NCI-H774 (cell line): ENCODE data around the gene SLC29A1.
"Not testable (repeated sequence)": the region's sequence is repeated elsewhere in the genome, so short reads cannot be mapped to it uniquely, and the experiment has no call there.

Experiments
- DNase-seq: peaks from one replicate; lab custom pipeline; 2025; lab: John Stamatoyannopoulos, UW

The SLC29A1 gene

DNA sequence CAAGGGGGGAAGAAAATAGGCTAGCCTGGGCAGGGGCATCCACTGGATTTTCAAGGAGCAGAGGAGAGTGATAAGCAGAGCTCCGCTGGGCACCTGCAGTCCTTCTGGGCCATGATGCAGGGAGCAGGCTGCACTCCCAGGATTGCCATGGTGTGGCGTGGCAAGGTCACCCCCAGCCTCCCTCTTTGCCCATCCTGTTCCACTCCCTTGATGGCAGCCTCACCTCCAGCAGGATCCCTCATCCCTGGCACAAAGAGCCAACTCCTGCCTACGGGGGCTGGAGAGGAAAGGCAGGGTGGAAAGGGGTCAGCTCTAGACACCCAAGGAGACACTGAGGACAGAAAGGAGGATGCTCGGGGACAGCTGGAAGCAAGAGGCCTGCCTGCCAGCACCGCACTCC, 29.1 kb upstream of the SLC29A1 start:
- DNase-seq, result no peak

GRCh38 chr6:44196351-44196750, 27.0 kb upstream of the SLC29A1 start:
- not testable (repeated sequence) for DNase-seq

DNA sequence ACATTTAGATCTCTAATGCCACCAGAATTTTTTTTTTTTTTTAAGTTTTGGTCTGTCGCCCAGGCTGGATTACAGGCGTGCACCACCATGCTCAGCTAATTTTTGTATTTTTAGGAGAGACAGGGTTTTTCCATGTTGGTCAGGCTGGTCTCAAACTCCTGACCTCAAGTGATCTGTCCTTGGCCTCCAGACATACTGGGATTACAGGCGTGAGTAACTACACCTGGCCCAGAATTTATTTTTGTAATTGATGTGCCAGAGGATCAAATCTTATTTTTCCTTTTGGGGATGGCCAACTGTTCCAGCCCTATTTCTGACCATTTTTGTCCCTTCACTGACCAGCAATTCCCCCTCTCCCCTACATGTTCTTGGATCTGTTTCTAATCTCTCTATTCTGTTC, 24.7 kb upstream of the SLC29A1 start:
- DNase-seq, result no peak

- no peak for DNase-seq
Observed at GRCh38 chr6:44199883-44200282, 23.5 kb upstream of the SLC29A1 start.

- no peak for DNase-seq
Observed at GRCh38 chr6:44201200-44201599, 22.2 kb upstream of the SLC29A1 start.

- DNase-seq, result no peak
Observed at GRCh38 chr6:44201638-44202303, 21.6 kb upstream of the SLC29A1 start.

DNA sequence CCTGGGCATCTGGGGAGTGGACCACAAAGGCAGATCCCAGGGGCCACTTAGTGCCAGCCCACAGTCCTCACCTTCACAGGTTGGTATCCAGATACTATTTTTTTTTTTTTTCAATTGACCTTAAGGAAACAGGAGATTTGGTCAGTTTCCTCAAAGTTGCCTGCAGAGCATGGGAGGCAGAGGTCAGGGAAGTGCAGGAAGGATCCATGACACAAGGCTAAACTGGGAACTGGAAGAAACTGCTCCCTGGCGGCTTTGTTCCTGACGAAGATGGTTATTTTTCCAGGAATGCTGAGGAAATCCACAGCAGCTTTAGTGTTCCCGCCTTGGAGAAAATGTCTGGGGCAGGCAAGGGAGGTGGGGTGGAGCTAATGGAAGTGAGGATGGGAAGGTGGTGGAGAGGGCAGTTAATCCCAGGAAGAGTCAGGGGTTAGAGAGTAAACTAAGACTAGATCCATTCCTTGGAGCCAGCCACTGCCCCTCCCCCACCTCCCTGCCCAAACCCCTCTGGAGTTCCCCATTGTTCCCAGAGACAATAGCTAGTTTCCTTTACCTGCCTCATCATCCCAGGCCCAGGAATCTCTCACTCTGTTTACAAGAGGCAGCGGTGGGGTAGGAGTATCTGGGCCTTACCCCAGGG, 20.9 kb upstream of the SLC29A1 start:
- no peak for DNase-seq

DNA sequence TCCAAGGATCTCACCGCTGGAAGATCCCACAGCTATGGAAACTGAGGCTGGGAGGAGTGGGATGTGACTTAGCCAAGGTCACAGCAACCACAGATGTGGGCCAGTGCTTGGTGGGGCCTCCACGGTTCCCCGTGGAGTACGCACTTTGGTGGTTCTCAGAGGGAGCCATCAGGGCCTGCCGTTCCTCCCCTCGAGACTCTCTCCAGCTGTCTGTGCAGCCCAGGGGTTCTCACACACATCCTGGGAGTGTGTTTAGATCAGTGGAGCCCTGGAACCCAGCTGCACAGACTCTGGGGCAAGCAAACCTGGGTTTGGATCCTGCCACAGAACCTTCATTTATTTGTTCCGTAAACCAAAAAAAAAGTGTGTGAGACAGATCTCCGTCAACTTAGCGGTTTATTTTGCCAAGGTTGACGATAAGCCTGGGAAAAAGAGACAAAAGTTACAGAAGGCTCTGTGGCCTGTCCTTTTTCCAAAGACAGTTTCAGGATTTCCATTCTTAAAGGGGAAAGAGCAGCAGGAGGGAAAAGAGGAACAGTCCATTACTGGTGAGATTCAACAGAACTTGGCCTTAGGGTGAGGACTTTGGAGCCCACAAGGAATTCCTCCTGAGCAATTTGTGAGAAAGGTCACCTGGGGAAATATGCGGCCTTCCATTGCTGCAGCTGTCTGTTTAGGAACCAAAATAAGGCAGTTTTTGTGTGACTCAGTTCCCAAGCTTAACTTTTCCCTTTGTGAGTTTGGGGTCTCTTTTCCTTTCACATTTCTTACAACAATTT, 20.2 kb upstream of the SLC29A1 start:
- DNase-seq, result no peak

DNA sequence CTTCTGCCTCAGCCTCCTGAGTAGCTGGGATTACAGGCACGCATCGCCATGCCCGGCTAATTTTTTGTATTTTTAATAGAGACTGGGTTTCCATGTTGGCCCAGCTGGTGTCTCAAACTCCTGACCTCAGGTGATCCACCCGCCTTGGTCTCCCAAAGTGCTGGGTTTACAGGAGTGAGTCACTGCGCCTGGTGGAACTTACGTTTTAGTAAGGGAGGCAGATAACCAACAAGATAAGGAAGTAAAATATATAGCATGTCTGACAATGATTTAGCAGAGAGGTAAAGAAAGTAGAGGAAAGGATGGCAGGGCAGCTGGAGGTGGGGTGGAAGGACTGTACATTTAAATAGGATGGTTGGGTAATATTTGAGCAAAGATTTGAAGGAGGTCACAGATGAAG, 19.4 kb upstream of the SLC29A1 start:
- no peak for DNase-seq

DNA sequence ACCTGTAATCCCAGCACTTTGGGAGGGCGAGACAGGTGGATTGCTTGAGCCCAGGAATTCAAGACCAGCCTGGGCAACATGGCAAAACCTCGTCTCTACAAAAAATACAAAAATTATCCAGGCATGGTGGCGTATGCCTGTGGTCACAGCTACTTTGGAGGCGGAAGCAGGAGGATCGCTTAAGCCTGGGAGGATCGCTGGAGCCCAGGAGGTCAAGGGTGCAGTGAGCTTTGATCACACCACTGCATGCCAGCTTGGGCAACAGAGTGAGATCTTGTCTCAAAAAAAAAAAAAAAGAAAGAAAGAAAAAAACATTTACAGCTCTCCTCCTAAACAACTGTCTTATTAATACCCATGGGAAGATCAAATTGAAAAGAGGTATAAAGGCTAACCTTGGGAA, 15.4 kb upstream of the SLC29A1 start:
- no peak for DNase-seq

DNA sequence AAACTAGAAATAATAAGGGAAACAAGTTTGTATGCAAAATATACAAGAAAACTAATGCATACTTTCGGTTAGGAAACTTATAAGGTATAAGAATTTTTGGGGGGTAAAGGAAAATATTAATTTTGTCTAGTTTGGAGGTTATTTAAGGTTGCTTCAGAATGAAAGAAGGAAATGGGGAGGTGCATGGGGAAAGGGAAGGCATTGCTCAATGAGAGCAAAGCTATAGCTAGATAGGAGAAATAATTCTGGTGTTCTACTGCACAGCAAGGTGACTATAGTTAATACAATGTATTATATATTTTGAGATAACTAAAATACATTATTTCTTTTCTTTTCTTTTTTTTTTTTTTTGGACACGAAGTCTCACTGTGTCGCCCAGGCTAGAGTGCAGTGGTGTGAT, 12.1 kb upstream of the SLC29A1 start:
- DNase-seq, result no peak

- no peak for DNase-seq
Observed at GRCh38 chr6:44214307-44214706, 9.1 kb upstream of the SLC29A1 start.

DNA sequence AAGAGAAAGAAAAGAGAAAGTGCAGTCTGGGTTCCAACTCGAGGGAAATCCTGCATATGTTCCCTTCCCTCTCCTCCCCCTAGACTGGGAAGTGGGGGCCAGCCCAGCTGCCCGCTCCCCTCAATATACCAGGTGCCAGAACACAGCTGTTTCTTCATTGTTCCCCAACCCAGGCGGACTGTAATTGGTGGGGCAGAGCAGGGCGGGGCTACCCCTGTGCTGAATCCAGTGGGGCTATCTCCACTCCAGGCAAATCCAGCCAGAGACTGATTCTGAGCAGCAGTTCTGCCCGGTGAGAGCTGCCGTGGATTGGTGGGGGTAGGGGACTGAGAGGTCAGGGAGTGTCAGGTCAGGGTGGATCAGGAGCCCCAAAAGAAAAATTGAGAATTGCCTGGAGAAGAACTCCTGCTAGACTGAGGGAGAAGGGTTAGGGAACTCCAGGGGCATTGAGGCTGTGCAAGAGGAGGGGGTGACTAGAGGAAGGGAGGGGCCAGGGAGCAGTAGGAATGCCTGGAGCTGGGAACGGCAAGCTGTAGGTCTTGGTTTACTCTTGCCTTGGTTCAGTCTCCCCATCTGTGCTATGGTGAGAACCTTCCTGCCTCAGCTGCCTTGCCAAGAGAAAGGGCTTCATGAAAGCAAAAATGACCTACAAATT, 6.6 kb upstream of the SLC29A1 start, which contains the start of gene MYMX:
MYMX (plus strand) TSS at position 250 of the 655 bp plus-strand sequence. CDS start 546 bp downstream, outside the sequence.
- peak; percentile 38 for DNase-seq

DNA sequence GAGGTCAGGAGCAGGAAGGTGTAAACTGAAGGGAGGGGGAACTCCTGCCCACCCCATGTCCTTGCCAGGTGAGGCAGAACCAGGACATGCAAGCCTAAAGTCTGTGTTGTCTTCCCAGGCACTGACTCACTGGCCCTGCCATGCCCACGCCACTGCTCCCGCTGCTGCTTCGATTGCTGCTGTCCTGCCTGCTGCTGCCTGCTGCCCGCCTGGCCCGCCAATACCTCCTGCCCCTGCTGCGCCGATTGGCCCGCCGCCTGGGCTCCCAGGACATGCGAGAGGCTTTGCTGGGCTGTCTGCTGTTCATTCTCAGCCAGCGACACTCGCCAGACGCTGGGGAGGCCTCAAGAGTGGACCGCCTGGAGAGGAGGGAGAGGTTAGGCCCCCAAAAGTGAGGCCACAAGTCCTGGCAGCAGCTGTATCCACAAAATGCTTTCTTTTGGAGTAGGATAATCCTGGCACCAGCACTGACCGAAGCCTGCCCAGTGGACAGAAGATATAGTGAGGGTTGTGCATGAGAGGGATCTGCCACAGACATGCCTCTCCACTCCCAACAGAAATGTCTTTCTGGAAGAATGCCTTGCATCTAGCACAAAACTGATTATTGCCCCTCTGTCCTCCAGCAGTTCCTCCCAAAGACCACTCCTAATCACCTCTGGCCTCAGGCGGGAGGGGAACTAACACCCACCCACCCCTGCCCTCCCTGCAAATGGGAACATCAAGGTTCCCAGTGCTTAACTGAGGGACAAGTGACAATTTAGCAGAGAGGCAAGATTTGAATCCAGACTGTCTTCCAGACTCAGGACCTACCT, 5.9 kb upstream of the SLC29A1 start:
- no peak for DNase-seq

- DNase-seq, result peak; percentile 82
Observed at GRCh38 chr6:44219053-44219814, 4.2 kb upstream of the SLC29A1 start.

DNA sequence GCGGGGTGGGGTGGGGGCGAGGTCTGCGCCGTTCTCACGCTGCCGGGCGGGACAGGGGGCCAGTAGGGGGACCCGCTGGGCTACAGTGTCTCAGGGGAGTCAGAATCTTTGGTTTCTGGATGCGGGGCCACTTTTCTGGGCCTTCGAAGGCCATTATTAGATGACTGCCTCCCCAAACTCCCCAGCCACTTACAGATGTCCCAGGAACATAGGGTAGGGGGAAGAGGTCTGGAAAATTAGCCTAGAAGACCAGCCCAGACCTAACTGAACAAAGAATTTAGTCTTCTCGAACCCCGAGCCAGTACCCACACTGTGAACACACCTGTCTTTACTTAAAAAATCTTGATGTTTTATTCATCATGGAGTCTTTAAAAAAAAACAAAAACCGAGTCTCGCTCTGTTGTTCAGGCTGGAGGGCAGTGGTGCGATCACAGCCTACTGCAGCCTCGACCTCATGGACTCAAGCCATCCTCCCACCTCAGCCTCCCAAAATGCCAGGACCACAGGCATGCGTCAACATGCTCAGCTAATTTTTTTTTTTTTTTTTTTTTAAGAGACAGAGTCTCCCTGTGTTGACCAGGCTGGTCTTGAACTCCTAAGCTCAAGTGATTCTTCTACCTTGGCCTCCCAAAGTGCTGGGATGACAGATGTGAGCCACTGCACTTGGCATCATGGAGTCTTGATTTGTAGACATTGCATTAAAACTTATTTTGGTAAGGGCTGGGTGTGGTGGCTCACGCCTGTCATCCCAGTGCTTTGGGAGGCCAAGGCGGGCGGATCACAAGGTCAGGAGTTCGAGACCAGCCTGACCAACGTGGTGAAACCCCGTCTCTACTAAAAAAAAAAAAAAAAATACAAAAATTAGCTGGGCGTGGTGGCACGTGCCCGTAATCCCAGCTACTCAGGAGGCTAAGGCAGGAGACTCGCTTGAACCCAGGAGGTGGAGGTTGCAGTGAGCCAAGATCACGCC, 3.3 kb upstream of the SLC29A1 start:
- DNase-seq, result no peak

DNA sequence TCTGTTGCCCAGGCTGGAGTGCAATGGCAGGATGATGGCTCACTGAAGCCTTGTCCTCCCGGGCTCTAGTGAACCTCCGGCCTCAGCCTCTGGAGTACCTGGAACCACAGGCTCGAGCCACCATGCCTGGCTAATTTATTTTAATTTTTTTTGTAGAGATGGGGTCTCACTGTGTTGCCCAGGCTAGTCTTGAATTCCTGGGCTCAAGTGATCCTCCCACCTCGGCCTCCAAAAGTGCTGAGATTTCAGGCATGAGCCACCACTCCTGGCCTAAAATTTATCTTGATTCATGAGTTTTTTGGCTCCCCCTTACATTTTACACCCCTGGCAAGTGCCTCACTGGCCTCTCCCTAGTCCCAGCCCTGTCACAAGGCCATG, 2.5 kb upstream of the SLC29A1 start:
- no peak for DNase-seq

GRCh38 chr6:44221291-44221960, 2.0 kb upstream of the SLC29A1 start:
- DNase-seq, result peak; percentile 53

DNA sequence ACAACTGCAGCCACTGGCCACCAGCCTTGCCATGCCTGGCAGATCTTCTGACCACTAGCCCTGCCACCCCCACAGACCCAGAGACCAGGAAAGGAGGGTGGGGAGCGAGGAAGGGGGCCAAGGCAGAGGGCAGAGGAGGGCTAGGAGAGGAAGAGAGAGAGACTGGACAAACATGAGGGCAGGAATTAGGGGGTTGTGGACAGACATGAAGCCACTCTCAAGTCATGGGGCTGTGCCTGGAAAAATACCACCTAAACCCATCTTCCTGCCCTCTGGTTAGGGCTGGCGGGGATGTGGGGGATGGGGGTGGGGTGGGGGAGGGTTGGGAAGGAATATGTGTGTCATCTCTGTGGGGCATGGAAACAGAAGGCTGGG, 1.4 kb upstream of the SLC29A1 start:
- DNase-seq, result no peak
